Measurements from ENCODE around the gene SH3RF3. TPM values are rescaled to one million over a fixed set of nuclear protein-coding genes. Genes with fewer than 3 reads are reported as not detected.

The SH3RF3 gene
- total RNA-seq, 1 experiment from 2014 or later = 4.9 TPM

- POLR2A ChIA-PET = no interaction called here
- CTCF ChIA-PET = no interaction called here
- Histone ChIP-seq H3K36me3 (ENCODE audit: control insufficient read depth, insufficient read depth, low read length) (no peaks in the 10 kb centered on the region), H3K27ac (ENCODE audit: low read length) (no peak overlapping the region), H3K9me3 (ENCODE audit: control insufficient read depth, insufficient read depth, low read depth, low read length) (no peaks in the 10 kb centered on the region), H3K27me3 (ENCODE audit: control insufficient read depth, insufficient read depth, low read length) (no peaks in the 10 kb centered on the region; the same call in 1 of the 2 replicates), H3K4me3 (ENCODE audit: low read depth in 2 of 2, low read length in 2 of 2) (no peak overlapping the region), H3K4me1 (ENCODE audit: control insufficient read depth, insufficient read depth, low read length) (no peaks in the 10 kb centered on the region; the same call in 1 of the 2 replicates)
- ATAC-seq (no peak), DNase-seq (ENCODE audit: low read depth, low spot score) (no peak)
- in situ Hi-C loops (cut with HindIII; ENCODE audit: low pct_unique_long_range_greater_than_20kb, low sequenced_read_pairs) (no loop called here), intact Hi-C loops (cut with micrococcal nuclease; ENCODE audit: unreplicated experiment) (no loop called here)
- TF ChIP-seq REST (IDR thresholded peaks at IDR 0.05; ENCODE audit: insufficient read depth in 1 of 2, low read depth in 2 of 2, low read length in 1 of 2) (no peak), TCF7L2 (IDR thresholded peaks at IDR 0.05; ENCODE audit: low read depth, low read length) (no peak), CTCF (IDR thresholded peaks at IDR 0.05) (no peak), POLR2AphosphoS5 (IDR thresholded peaks at IDR 0.05; ENCODE audit: low read depth, low read length) (no peak), SIN3A (IDR thresholded peaks at IDR 0.05; ENCODE audit: borderline replicate concordance, insufficient read depth, low read depth, low read length) (no peak)
- no TSS peak for BruUV-seq (replicated peaks)
Measured at GRCh38 chr2:109284826-109285225, 155.8 kb downstream of the SH3RF3 start.

- ATAC-seq (no peak), DNase-seq (ENCODE audit: low read depth, low spot score) (no peak)
- Histone ChIP-seq H3K4me1 (ENCODE audit: control insufficient read depth, insufficient read depth, low read length) (no peaks in the 10 kb centered on the region; the same call in 1 of the 2 replicates), H3K4me3 (ENCODE audit: low read depth in 2 of 2, low read length in 2 of 2) (no peak overlapping the region), H3K27ac (ENCODE audit: low read length) (no peak overlapping the region), H3K27me3 (ENCODE audit: control insufficient read depth, insufficient read depth, low read length) (no peaks in the 10 kb centered on the region; the same call in 1 of the 2 replicates), H3K9me3 (ENCODE audit: control insufficient read depth, insufficient read depth, low read depth, low read length) (no peaks in the 10 kb centered on the region), H3K36me3 (ENCODE audit: control insufficient read depth, insufficient read depth, low read length) (no peaks in the 10 kb centered on the region)
- no TSS peak for BruUV-seq (replicated peaks)
- intact Hi-C loops (cut with micrococcal nuclease; ENCODE audit: unreplicated experiment) (no loop called here), in situ Hi-C loops (cut with HindIII; ENCODE audit: low pct_unique_long_range_greater_than_20kb, low sequenced_read_pairs) (no loop called here)
- POLR2A ChIA-PET = no interaction called here
- no peak for TF ChIP-seq SIN3A (IDR thresholded peaks at IDR 0.05; ENCODE audit: borderline replicate concordance, insufficient read depth, low read depth, low read length)
- CTCF ChIA-PET = no interaction called here
Measured at GRCh38 chr2:109285244-109285651, 156.2 kb downstream of the SH3RF3 start.

- Histone ChIP-seq H3K4me3 (ENCODE audit: low read depth in 2 of 2, low read length in 2 of 2) (no peak overlapping the region), H3K4me1 (ENCODE audit: control insufficient read depth, insufficient read depth, low read length) (no peaks in the 10 kb centered on the region; the same call in none of the 2 replicates), H3K27ac (ENCODE audit: low read length) (no peak overlapping the region), H3K9me3 (ENCODE audit: control insufficient read depth, insufficient read depth, low read depth, low read length) (no peaks in the 10 kb centered on the region), H3K27me3 (ENCODE audit: control insufficient read depth, insufficient read depth, low read length) (no peaks in the 10 kb centered on the region; the same call in 1 of the 2 replicates), H3K36me3 (ENCODE audit: control insufficient read depth, insufficient read depth, low read length) (no peaks in the 10 kb centered on the region)
- in situ Hi-C loops (cut with HindIII; ENCODE audit: low pct_unique_long_range_greater_than_20kb, low sequenced_read_pairs) (no loop called here), intact Hi-C loops (cut with micrococcal nuclease; ENCODE audit: unreplicated experiment) (no loop called here)
- BruUV-seq (replicated peaks) = no TSS peak
- DNase-seq (ENCODE audit: low read depth, low spot score) = no peak
- TF ChIP-seq CTCF (IDR thresholded peaks at IDR 0.05) = no peak
- CTCF ChIA-PET = no interaction called here
- POLR2A ChIA-PET = interaction anchor here (0.7 kb wide), 1 partner anchor 108 kb away, joined by 3 read pairs; no protein-coding TSS in a partner anchor
- ATAC-seq = no peak
Measured at GRCh38 chr2:109287413-109287812, 158.4 kb downstream of the SH3RF3 start.

Measured in Panc1 (cell line).